ENCODE data around the gene DLG2.

Gene DLG2

GRCh38 chr11:83720675-83721074 lies 1906.5 kb downstream of the DLG2 start:
- no peak for TF ChIP-seq FOXP2 (optimal IDR thresholded peaks at IDR 0.05; ENCODE audit: borderline replicate concordance, extremely low read depth, extremely low read length, insufficient read depth)
- TF ChIP-seq TAF1 (IDR thresholded peaks at IDR 0.05; ENCODE audit: borderline replicate concordance, insufficient read depth, low read length), result no peak
- TF ChIP-seq REST (IDR thresholded peaks at IDR 0.05; ENCODE audit: insufficient read depth in 1 of 2, low read depth in 2 of 2, low read length in 2 of 2), result no peak
- no peak for TF ChIP-seq POLR2AphosphoS5 (IDR thresholded peaks at IDR 0.05; ENCODE audit: low read depth, low read length)
- TF ChIP-seq SIN3A (IDR thresholded peaks at IDR 0.05; ENCODE audit: borderline replicate concordance, insufficient read depth, low read length), result no peak

GRCh38 chr11:83717537-83717936 lies 1909.6 kb downstream of the DLG2 start:
- TF ChIP-seq REST (IDR thresholded peaks at IDR 0.05; ENCODE audit: insufficient read depth in 1 of 2, low read depth in 2 of 2, low read length in 2 of 2) (no peak), SIN3A (IDR thresholded peaks at IDR 0.05; ENCODE audit: borderline replicate concordance, insufficient read depth, low read length) (no peak), POLR2AphosphoS5 (IDR thresholded peaks at IDR 0.05; ENCODE audit: low read depth, low read length) (no peak), TAF1 (IDR thresholded peaks at IDR 0.05; ENCODE audit: borderline replicate concordance, insufficient read depth, low read length) (no peak), FOXP2 (optimal IDR thresholded peaks at IDR 0.05; ENCODE audit: borderline replicate concordance, extremely low read depth, extremely low read length, insufficient read depth) (no peak)

- TF ChIP-seq FOXP2 (optimal IDR thresholded peaks at IDR 0.05; ENCODE audit: borderline replicate concordance, extremely low read depth, extremely low read length, insufficient read depth) (no peak), TAF1 (IDR thresholded peaks at IDR 0.05; ENCODE audit: borderline replicate concordance, insufficient read depth, low read length) (no peak), REST (IDR thresholded peaks at IDR 0.05; ENCODE audit: insufficient read depth in 1 of 2, low read depth in 2 of 2, low read length in 2 of 2) (no peak), SIN3A (IDR thresholded peaks at IDR 0.05; ENCODE audit: borderline replicate concordance, insufficient read depth, low read length) (no peak), POLR2AphosphoS5 (IDR thresholded peaks at IDR 0.05; ENCODE audit: low read depth, low read length) (no peak)
These were observed 1911.1 kb downstream of the DLG2 start for GRCh38 chr11:83715927-83716535.

GRCh38 chr11:83713708-83714107 lies 1913.4 kb downstream of the DLG2 start:
- TF ChIP-seq SIN3A (IDR thresholded peaks at IDR 0.05; ENCODE audit: borderline replicate concordance, insufficient read depth, low read length), result no peak
- no peak for TF ChIP-seq FOXP2 (optimal IDR thresholded peaks at IDR 0.05; ENCODE audit: borderline replicate concordance, extremely low read depth, extremely low read length, insufficient read depth)
- no peak for TF ChIP-seq REST (IDR thresholded peaks at IDR 0.05; ENCODE audit: insufficient read depth in 1 of 2, low read depth in 2 of 2, low read length in 2 of 2)
- TF ChIP-seq TAF1 (IDR thresholded peaks at IDR 0.05; ENCODE audit: borderline replicate concordance, insufficient read depth, low read length), result no peak
- TF ChIP-seq POLR2AphosphoS5 (IDR thresholded peaks at IDR 0.05; ENCODE audit: low read depth, low read length), result no peak
